Choroid plexus epithelial cell (primary cell): ENCODE data around the gene GDPD2.
A peak's percentile ranks its signal among the peaks of the same experiment; 100 is the strongest.

Source experiments
- DNase-seq: peaks from one replicate; pipeline ENCODE4 v3.0.0-alpha.2; 2010; ENCODE audit warnings: low read depth
- H3K4me3 ChIP-seq: 2 replicates; pipeline ENCODE4 v1.5.1; 2011; ENCODE audit warnings: low read depth, mild to moderate bottlenecking, control low read depth, low read length, moderate library complexity
- TF ChIP-seq, protein P1 (sequence below): conservative IDR thresholded peaks from 2 replicates; pipeline ENCODE4 v1.5.1; 2011; ENCODE audit warnings: low read depth, mild to moderate bottlenecking, control low read depth, inconsistent platforms, low read length, moderate library complexity

Gene GDPD2

DNA sequence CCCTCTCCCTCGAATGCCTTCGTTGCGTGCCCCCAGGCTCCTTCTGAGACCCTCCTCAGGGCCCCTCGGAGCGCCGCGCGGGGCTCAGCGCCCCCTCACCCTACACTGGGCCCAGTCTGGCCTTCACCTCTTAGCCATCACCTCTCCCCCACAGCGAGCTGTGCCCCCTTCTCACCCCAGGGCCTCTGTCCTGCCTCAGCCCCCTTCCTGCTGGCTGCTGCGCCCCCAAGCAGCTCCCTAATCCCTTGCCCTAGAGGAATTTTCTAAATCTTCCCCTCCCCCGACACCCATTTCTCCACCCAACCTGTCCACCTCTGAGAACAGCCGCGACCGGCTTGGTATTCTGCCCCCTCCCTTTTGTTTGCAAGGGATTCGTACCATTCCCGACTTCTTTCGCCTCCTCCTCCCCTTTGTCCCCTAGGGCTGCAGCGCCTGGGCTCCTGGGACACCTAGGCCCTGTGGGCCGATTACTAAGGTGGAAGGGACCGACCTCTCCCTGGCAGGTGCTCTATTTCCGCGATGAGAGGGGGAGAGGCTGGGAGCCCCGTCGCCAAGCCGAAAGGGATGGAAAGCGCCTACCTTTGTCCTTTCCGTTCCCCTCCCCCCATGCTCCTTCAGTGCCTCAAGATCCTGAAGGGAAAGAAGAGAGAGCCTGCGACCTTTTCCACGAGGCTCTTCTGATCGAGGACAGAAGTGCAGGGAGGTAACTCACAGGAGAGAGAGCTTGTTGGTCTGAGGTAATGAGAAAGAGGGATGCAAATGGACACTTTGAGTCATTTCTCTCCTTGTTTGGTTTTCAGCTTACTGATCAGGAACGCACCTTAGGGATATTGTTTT, 32.5 kb downstream of the GDPD2 start:
- TF ChIP-seq, protein P1, sequence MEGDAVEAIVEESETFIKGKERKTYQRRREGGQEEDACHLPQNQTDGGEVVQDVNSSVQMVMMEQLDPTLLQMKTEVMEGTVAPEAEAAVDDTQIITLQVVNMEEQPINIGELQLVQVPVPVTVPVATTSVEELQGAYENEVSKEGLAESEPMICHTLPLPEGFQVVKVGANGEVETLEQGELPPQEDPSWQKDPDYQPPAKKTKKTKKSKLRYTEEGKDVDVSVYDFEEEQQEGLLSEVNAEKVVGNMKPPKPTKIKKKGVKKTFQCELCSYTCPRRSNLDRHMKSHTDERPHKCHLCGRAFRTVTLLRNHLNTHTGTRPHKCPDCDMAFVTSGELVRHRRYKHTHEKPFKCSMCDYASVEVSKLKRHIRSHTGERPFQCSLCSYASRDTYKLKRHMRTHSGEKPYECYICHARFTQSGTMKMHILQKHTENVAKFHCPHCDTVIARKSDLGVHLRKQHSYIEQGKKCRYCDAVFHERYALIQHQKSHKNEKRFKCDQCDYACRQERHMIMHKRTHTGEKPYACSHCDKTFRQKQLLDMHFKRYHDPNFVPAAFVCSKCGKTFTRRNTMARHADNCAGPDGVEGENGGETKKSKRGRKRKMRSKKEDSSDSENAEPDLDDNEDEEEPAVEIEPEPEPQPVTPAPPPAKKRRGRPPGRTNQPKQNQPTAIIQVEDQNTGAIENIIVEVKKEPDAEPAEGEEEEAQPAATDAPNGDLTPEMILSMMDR = no peak
- DNase-seq = no peak
- H3K4me3 ChIP-seq = peak overlapping the region; percentile 59

DNA sequence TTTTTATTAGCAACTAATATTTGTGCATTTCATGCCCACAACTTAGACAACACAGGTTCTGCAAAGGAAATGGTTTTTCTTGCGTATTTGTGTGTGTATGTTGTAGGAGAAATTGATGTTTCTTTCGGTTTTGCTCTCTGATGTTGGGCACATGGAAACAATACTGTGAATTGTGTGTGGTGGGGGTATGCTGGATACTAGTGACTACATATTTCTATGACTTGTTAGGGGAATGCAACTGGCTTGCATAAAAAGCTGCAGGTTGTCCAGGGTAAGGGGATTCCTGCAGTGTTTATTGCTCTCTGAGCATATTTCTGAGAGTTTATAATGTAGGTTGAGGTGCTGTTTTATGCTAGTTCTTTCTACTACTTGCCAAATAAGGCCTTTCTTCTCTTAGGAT, 33.1 kb downstream of the GDPD2 start:
- H3K4me3 ChIP-seq = no peak overlapping the region
- DNase-seq = no peak
- TF ChIP-seq, protein P1 = no peak

DNA sequence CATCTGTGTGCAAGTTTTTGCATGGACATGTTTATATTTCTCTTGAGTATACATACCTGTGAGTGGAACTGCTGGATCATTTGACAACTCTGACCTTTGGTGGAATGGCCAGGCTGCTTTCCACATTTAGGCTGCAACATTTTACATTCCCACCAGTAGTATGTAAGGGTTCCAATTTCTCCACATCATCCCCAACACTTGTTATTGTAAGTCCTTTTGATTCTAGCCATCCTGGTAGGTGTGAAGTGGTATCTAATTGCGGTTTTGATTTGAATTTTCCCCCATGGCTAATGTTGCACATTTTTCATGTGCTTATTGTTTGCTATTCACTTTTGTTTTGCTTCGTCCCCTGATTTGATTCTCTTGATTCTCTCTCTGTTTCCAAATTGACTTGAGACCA, 37.9 kb downstream of the GDPD2 start:
- DNase-seq = no peak
- TF ChIP-seq, protein P1 = no peak
- no peak overlapping the region for H3K4me3 ChIP-seq

DNA sequence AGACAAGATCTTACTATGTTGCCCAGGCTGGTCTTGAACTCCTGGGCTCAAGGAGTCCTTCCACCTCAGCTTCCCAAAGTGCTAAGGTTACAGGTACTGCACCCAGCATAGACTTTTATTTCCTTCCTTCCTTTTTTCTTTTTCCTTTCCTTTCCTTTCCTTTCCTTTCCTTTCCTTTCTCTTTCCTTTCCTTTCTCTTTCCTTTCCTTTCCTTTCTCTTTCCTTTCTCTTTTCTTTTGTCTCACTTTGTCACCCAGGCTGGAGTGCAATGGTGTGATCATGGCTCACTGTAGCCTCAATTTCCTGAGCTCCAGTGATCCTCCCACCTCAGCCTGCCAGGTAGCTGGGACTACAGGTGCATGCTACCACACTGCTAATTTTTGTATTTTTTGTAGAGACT, 40.9 kb downstream of the GDPD2 start:
- no peak overlapping the region for H3K4me3 ChIP-seq
- DNase-seq = no peak
- TF ChIP-seq, protein P1 = no peak

DNA sequence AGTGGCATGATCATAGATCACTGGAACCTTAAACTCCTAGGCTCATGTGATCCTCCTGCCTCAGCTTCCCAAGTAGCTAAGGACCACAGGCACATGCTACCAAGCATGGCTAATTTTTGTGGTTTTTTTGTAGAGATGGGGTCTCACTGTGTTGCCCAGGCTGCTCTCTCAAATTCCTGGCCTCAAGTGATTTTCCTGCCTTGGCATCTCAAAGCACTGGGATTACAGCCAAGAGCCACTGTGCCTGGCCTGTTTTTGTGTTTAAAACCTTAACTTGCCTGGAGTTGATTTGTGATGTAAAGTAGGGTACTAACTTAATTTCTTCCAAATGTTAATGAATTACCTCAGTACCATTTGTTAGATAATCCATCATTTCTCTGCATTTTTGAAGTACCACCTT, 43.9 kb downstream of the GDPD2 start:
- no peak overlapping the region for H3K4me3 ChIP-seq
- no peak for DNase-seq
- TF ChIP-seq, protein P1 = no peak

DNA sequence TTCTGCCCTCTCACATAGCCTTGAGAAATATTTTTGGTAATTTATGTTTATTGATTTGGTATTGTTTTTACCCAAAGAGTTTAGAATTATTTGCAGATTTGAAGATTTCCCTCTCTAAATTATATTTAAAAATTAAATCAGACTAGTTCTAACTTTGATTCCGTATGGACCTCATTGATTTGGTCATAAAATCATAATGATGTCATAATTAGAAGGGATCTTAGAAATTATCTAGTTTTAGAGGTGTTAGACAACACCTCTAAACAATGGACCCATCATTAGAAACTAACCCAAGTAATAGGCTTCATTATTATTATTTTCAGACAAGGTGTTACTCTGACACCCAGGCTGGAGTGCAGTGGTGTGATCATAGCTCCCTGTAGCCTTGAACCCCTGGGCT, 45.6 kb downstream of the GDPD2 start:
- no peak for DNase-seq
- no peak overlapping the region for H3K4me3 ChIP-seq
- TF ChIP-seq, protein P1 = no peak

DNA sequence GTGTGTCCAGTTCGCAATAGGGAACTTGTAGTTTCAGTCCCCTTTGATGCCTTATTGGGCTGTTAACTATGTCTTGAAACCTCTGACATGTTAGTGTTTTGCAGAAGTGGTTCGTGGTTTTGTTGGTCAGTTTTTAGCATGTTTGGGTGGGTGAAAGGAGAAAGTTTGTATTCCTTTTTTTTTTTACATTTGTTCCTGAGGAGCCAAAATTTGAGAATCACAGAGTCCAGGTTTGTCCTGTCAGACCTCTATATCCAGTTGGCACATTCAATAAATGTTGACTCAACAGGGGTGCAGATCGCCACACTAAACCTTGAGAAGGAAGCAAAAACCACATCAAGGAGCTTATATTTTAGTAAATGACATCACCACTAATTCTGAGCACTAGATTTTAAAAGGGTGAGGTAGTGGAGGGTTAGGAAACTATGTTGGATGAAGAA, 47.8 kb downstream of the GDPD2 start:
- H3K4me3 ChIP-seq = no peak overlapping the region
- DNase-seq = no peak
- TF ChIP-seq, protein P1 = no peak
